Measurements from ENCODE around the gene PRKCD. TPM values are rescaled to one million over a fixed set of nuclear protein-coding genes. Genes with fewer than 3 reads are reported as not detected.

The PRKCD gene
- total RNA-seq, 2 donors from 2014 or later = 31.3 to 31.5 TPM

DNA sequence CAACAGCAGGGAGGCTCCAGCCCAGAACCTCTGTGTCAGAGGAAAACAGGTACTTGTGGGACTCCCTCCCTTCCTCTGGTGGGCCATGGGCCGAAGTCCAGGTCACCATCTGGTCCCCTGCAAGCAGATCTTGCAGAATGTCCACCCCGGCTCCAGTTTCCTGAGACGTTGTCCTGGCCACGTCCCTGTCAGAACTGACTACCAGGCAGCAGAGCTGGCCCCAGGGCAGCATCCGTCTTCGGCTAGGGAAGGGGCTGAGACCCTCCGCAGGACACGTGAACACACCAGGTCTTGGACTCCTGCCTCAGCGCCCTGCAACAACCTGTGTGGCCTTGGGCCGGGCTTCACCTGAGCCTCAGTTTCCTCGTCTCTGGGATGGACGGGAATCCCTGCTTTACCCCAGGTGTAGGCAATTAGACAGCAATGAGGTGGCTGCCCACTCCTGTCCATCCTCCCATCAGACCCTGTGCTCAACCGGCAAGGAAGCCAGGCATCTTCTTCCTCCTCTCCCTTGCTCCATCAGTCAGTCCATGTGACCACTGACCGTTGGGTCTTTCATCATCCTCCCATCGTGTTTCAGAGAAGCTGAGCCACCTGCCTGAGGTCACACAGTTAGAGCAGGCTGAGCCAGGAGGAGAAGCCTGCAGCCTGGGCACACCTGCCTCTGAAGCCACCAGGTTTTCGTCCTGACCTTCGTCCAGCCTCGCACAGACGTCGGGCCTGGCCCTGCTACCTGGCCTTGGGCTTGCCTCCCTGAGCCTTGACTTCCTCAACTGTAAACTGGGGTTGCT is 8.9 kb upstream of the PRKCD start:
- DNase-seq = no peak
- intact Hi-C loops (cut with DNase I) = no loop called here
- ATAC-seq = no peak

DNA sequence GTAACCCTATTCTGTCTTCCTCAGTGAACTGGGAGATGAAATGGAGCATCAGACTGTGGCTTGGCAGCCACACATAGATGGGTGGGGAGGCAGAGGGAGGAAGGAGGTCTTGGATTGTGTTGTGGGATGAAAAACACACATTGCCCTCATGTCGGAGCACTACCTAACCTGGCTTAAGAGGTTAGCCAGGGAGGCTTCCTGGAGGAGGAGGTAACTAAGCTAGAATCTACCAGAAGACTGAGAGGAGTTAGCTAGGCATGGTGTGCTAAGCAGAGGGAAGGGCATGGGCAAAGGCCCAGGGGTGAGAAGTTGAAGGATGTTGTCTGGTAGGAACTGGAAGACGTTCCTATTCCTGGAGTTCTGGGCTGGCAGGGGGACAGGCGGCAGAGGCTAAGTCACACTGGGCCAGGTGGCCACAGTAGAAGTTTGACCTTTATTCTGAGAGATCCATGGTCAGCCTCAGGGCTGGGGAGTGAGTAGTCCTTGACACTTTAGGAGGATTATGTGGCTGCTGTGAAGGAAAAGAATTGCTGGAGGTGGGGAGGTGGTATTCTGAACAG is 7.7 kb upstream of the PRKCD start:
- intact Hi-C loops (cut with DNase I) = no loop called here
- DNase-seq (no peak), ATAC-seq (no peak)

DNA sequence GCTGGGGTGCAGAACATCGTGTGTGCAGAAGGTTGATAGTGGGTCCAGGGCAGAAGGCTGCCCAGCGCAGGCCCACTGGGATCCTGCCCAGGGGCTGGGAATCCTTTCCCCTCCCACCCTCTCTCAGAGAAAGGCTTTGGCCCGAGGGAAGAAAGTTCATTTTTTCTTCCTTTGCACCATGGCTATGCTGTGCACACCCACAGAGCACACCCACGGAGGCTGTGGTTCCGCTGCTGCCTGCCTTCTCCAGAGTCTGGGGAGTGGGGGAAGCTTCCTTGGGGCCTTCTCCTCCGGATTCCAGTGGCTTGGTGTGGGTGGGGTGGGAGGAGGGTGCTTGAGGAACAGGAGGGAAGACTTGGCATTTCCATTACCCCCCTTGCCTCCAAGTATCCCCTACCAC is 7.0 kb upstream of the PRKCD start:
- ATAC-seq = no peak
- DNase-seq = no peak
- intact Hi-C loops (cut with DNase I) = no loop called here

DNA sequence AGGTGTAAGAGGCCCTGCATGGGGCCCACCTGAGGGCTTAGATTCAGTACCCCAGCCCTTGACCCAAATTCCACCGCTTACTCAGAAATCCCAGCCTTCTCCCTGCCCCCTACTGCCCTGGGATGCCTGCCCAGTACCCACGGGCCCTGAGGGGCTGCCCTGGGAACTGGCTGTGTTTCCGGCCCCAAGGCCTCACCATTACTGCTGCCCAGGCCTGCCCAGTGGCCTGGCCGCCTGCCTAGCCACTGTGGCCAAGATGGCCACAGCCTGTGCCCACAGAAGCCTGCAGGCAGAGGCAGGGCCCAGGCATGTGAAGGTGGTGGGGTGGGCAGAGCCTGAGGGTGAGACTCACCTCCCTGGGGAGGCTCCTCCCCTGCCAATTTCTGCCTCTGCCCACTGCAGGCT is 6.1 kb upstream of the PRKCD start:
- no peak for DNase-seq
- intact Hi-C loops (cut with DNase I) = no loop called here

DNA sequence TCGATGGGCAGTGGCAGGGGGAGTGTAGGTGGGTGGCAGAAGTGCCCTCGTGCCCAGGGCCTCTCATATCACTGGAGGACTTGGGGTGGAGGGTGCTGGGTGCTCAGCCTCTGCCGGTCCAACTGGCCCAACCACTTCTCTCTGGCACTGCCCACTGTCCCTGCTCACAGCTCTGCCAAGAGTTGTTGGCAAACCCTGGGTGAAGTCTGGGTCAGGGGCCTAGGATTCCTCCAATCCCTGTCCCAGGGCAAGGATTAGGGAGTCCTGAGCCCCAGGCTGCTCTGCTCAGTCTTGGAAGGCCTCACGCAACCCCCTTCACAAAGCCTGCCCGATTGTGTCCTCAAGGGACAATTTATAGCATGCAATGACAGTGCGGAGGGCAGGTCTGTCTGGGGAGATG is 5.2 kb upstream of the PRKCD start:
- intact Hi-C loops (cut with DNase I) = no loop called here
- DNase-seq (no peak), ATAC-seq (peak in 1 of 2 donors; percentile 31)

More for the DNA sequence above, 6.1 kb upstream of the PRKCD start:
- peak in 1 of 2 donors; percentile 48 for ATAC-seq

DNA sequence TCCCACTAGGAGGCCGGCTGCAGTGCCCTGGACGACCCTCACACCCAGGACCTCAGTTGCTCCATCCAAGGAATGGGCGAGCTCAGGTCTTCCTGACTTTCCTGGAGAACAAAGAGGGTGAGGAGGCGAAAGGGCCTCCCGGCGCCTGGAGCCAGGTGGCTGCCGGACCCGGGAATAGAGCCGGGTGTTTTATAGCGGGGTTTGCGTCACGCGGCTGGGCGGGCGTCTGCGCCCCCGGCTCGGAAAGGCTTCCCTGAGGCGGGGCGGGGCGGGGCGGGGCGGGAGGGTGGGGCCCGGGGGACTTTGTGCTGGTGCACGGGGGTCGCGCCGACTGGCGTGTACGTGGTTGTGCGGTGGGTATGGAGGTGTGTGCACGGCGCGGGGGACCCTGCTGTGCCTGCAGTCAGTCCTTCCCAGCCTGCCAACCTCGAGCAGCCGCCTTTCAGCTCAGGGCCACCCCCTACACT is 4.6 kb upstream of the PRKCD start:
- intact Hi-C loops (cut with DNase I) = no loop called here
- no peak for DNase-seq
- no peak for ATAC-seq

DNA sequence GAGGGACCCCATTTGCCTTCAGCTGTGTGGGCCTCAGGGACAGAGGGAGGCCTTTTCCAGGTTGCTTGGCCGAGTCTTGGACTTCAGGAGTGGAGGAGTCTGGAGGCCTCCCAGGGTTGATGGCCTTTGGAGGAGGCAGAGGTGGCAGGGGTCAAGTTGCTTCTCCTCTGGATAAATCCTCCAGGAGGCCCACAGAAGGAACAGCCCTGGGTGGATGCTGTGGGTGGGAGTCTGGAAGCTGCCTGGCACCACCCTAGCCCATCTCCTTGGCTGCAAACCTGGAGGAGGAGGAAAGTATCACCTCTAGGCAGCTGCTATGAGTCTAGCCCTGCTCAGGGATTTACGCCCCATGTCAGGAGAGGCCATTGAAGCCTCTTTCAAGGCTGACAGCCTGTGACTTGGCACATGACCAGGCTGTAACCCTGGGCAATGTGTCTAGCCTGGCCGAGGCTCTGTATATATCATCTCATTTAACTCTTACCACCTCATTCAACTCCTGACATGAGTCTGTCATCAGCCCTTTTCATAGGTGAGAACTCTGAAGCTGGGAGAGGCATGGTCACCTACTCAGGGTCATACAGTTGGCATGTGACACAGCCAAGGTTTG is 2.9 kb upstream of the PRKCD start:
- intact Hi-C loops (cut with DNase I) = no loop called here
- no peak for ATAC-seq
- DNase-seq = no peak

DNA sequence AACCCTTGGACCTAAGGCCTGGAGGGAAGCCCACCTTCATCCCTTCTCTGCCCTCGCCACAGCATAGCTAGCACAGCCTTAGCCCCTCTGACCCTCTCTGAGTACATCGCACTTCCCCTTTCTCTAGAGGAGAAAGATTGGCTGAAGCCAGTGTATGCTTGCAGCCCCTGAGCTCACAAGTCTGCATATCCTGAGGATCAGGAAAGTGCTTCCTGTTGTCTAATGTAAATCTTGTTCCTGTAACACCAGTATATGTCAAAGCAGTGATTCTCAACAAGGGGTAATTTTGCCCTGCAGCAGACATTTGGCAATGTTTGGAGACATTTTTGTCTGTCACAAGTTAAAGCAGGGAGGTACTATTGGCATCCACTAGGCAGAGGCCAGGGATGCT is 2.2 kb upstream of the PRKCD start:
- ATAC-seq = no peak
- no peak for DNase-seq
- intact Hi-C loops (cut with DNase I) = no loop called here

DNA sequence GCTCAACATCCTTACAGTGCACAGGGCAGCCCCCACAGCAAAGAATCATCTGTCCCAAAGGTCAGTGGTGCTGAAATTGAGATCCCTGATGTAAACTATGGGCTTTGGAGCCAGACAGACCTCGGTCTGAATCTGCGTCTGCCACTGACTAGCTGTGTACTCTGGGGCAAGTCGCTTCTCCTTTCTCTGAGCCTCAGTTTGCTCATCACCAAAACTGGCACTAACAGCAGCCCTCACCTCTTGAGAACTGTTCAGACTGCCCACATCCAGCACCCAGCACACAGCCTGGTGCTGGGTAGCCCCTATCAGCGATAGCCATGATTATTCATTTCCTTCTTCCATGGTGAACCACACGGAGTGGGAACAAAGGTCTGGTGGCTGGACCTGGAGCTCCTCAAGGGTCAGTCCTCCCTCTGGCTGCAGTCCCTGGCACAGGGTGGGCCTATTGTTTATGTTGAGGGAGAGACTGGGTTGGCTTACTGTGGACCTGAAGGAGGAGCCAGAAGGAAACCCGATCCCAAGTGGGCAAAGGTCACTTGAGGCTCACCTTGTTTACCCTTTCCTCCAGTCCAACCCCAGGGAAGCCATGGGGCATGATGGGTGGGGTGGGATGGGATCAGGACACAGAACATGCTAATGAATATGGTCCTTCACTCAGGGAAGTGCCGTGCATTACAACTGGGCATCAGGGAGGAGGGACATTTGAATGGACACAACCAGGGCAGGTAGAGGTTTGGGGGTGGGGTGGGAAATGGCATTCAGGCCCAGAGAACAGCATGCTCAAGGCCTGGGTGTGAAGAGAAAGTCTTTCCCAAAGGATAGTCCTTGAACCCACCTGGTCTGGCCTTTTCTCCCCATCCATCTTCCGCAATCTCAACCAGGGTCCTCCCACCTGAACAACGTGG is 1.6 kb upstream of the PRKCD start:
- intact Hi-C loops (cut with DNase I) = no loop called here
- no peak for ATAC-seq
- DNase-seq = no peak

DNA sequence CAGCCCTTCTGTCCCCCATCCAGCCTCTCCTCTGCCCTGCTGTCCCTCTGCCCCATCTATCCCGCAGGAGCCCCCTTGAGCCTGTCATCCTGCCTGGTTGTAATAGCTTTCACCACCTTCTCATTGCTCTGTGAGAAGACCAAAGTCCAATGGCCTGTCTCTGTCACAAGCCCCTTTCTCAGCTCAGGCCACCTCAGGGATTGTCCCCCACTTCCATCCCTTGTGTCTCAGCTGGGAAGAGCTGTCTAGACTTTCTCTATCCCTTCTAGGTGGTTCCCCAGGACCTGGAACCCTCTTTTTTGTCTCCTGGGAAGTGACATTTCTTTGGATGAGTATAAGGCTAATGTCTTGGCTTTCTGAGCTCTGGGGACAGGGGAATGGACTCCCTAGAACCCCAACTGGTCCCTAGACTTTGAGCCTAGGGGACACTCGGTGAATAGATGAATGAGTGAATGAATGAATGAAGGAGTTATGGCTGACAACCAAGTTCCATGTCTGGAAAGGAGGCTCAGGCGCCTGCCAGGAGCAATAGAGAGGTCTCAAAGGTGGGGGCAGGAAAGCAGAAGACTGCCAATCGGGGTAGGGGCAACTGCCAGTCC is 849 bp upstream of the PRKCD start:
- ATAC-seq (no peak), DNase-seq (no peak)
- intact Hi-C loops (cut with DNase I) = no loop called here

DNA sequence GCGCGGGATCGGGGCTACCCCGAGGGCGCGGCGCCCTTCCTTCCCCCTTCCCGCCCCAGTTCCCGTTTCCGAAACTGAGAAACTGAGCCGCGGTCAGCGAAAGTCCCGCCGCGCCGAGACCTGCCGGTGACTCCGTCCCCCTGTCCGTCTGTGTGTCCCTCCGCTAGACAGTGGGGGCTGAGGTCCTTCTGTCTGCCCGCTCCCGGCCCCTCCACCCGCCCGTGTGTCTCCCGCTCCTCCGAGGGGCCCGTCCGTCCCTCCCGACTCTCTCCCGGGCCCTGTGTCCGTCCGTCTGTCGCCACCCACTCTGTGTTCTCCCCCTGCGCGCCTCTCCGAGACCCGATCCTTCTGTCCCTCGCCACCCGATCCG is 426 bp downstream of the PRKCD start:
- ATAC-seq (no peak), DNase-seq (no peak)
- intact Hi-C loops (cut with DNase I) = no loop called here

DNA sequence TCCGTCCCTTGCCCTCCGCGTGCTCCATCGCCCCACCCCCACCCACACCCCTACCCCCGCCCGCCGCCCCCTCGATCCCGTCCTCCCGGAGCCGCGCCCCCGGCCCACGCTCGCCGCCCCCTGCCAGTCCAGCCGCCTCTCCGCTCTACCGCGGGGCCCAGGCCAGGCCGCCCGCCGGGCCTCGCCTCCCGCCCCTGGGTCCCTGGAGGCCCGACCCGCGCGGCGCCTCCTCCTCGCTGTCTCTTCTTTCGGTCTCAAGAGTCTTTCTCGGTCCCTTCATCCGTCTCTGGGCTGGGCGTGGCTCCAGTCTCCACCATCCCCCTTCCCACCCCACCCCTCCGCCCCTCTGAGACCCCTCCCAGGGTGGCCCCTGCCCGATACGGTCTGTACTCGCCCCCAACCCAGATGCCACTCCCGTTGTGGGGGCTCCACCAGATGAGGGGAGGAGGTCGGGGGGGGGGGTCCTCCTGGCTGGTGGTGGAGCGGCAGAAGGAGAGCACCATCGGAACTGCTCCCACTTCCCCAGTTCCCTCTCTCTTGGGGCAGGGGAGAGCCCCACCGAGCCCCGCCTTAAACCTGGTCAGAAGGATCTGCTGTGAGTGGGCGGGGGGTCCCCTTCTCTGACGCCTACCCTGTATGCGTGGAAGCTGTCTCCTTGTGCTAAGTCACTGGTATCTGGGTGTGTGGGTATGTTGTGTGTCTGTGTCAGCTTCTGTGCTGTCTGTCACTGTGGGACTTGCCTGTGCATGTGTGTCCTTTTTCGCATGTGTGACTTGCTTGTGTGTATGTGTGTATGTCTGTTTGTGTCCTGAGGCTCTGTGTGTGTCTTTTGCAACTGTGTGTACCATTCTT is 1.0 kb downstream of the PRKCD start:
- DNase-seq = no peak
- peak in 1 of 2 donors; percentile 5 for ATAC-seq
- intact Hi-C loops (cut with DNase I) = no loop called here

DNA sequence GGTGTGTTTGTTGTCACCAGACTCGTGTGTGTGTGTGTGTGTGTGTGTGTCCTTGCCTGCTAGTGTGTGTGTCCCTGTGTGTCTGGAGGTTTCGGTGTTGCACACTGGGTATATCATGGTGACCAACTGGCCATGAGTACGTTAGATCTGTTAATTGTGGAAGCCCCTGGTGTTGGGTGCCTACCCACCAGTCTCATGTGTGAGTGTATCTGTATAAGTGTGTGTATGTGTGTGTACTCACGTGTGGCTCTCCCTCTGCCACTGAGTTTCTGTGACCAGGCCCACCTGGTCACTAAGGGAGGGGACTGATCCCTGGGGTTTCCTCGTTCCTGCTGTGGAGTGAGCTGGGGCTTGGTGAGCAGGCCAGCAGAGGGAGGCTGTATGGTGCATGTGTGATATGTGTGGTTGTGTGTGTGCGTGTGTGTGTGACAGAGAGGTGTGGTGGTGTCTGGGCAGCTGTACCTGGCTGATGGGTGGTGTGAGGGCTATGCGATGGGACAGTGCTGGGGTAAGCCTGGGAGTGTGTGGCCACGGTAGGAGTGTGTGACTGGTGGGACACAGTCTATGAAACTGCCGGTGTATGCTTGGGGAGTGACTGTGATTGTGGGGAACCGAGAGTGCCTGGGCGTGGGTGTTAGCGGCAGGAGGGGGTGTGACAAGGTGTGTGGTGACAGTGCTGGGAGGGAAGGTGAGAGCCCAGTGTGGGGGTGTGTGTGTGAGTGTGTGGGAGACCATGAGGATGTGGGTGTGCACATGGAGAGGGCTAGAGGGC is 1.8 kb downstream of the PRKCD start:
- intact Hi-C loops (cut with DNase I) = no loop called here
- ATAC-seq (no peak), DNase-seq (no peak)

DNA sequence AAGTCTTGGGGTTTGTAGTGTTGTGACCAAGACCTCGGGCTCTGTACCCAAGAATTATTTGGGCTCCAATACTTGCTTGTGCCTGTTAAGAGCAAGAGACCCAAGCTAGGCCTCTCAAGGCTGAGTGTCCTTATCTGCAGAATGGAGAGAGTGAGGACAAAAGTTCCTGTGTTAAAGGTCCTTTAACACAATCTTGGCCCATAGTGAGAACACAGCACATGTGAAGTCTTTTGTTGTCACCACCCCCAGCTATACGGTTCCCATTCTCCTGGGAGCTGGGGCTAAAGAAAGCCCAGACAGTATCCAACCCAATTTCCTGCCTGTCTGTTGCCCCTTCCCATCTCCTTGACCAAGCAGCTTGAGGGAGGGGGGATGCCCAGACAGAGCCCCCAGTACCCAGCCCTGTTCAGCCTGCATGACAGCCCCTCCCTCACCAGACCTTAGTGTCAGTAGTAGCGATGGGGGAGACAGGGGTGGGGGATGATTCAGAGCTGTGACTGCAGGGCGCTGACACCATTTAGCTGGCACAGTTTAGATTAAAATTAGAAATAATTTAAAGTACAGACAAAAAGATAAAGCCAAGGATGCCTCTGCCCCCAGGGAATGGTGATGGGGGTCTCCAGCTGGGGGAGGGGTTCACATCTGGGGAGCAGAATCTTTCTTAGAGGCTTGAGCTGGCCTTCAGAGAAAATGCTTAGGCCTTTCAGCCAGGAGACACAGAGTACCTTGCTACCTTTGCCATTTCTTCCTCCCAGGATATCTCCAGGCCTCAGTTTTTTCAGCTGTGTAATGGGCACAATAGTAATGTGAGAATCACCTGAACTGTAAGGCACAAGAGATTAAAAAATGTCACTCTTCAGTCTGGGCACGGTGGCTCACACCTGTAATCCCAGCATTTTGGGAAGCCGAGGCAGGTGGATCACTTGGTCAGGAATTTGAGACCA is 2.7 kb downstream of the PRKCD start:
- no peak for DNase-seq
- intact Hi-C loops (cut with DNase I) = no loop called here
- ATAC-seq = no peak

DNA sequence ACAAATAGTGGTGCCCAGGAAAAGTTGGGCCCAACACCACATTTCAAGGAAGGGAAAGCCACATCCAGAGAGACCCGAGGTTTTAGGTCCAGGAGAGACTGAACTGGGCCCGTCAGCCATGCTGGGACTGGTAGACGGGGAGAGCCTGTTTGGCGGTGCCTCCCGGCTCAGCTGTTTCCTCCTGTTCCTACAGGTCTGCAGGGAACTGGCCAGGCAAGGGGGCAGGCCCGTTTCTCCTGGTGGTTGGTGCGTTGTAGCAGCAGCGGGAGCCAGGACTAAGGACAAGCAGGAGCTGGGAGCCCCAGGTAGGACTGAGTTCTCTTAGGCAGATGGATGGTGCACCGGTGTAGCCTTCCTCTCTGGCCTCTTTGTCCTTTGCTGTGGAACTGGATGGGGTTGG is 3.9 kb downstream of the PRKCD start:
- DNase-seq (no peak), ATAC-seq (no peak)
- intact Hi-C loops (cut with DNase I) = no loop called here

DNA sequence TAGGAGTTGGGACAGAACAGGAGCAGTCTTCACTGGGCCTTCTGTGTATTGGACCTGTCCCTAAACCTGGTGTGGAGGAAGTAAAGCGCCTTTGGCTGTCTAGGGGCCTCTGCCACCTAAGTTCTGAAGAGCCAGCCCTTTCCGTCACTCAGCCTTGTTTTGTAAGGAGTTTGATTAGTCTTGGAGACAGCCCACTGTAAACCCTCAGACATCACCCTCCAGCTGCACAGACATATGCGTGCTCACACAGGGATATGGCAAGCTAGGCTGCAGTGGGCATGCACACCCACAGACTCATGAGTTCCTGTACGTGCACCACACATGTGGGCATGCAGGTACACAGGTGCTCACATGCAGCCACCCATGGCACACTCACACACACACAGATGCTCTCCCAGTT is 5.2 kb downstream of the PRKCD start:
- intact Hi-C loops (cut with DNase I) = no loop called here
- DNase-seq (no peak), ATAC-seq (no peak)

All from left cardiac atrium (tissue), 4 donors.